DMS 273 (cell line): Measurements from ENCODE around the gene ERF.

Experiments used
- DNase-seq: peaks from one replicate; lab custom pipeline; 2025; ENCODE audit not compliant: unreplicated experiment; lab: John Stamatoyannopoulos, UW

Gene ERF

GRCh38 chr19:42242512-42243409 is 12.2 kb downstream of the ERF start, which contains the start of gene GSK3A:
Gene GSK3A, minus strand, starts transcription at chr19:42242602. Its CDS starts 137 bp downstream, at chr19:42242465.
- DNase-seq = peak; percentile 100

GRCh38 chr19:42242069-42242511 is 12.8 kb downstream of the ERF start:
- peak; percentile 65 for DNase-seq

GRCh38 chr19:42241279-42241678 is 13.6 kb downstream of the ERF start:
- DNase-seq = no peak

- DNase-seq = no peak
Observed at GRCh38 chr19:42239544-42240220, 15.2 kb downstream of the ERF start.

- DNase-seq = no peak
Observed at GRCh38 chr19:42235181-42235580, 19.7 kb downstream of the ERF start.

GRCh38 chr19:42234364-42234763 is 20.6 kb downstream of the ERF start:
- DNase-seq = no peak

- DNase-seq = no peak
Observed at GRCh38 chr19:42233678-42234292, 21.1 kb downstream of the ERF start.

- DNase-seq = no peak
Observed at GRCh38 chr19:42233106-42233505, 21.8 kb downstream of the ERF start.

GRCh38 chr19:42232435-42232834 is 22.5 kb downstream of the ERF start:
- DNase-seq = no peak

GRCh38 chr19:42230571-42230970 is 24.4 kb downstream of the ERF start:
- DNase-seq = no peak

GRCh38 chr19:42229855-42230351 is 25.0 kb downstream of the ERF start:
- DNase-seq = peak; percentile 57

- no peak for DNase-seq
Observed at GRCh38 chr19:42229301-42229854, 25.6 kb downstream of the ERF start.

- no peak for DNase-seq
Observed at GRCh38 chr19:42228641-42229040, 26.3 kb downstream of the ERF start.

GRCh38 chr19:42226886-42227285 is 28.0 kb downstream of the ERF start:
- DNase-seq = no peak

- no peak for DNase-seq
Observed at GRCh38 chr19:42225718-42226292, 29.1 kb downstream of the ERF start.

- DNase-seq = no peak
Observed at GRCh38 chr19:42224940-42225717, 29.8 kb downstream of the ERF start.

GRCh38 chr19:42220751-42221097 is 34.2 kb downstream of the ERF start:
- no peak for DNase-seq

- peak; percentile 99 for DNase-seq
Observed at GRCh38 chr19:42219812-42220750, 34.8 kb downstream of the ERF start, which contains the start of gene ZNF526. Gene ZNF526, plus strand, starts transcription at chr19:42220312. Its CDS starts 4,092 bp downstream, at chr19:42224404.
